HEK293T (cell line): Measurements from ENCODE around the gene SUCLA2.

Experiments used
- CTCF ChIA-PET: fragments of 350-600 bp; formaldehyde crosslinking; extraction: SDS; loops from one replicate; lab custom pipeline; 2021; ENCODE audit warnings: antibody characterized with exemption, inconsistent platforms; lab: Yijun Ruan, JAX
- POLR2A ChIA-PET: fragments of 350-600 bp; formaldehyde crosslinking; extraction: SDS; loops from one replicate; lab custom pipeline; 2020; ENCODE audit warnings: antibody characterized with exemption, inconsistent platforms; lab: Yijun Ruan, JAX
- DNase-seq: peaks from one replicate; pipeline ENCODE4 v3.0.0; 2012; ENCODE audit warnings: mixed read lengths; ENCODE audit errors: extremely low spot score
- ARNT ChIP-seq: fragments of 450-650 bp; IDR thresholded peaks from 2 replicates; pipeline ENCODE4 v1.6.1; 2017; ENCODE audit warnings: mild to moderate bottlenecking
- BHLHE40 ChIP-seq: fragments of 450-650 bp; IDR thresholded peaks from 2 replicates; pipeline ENCODE4 v1.6.1; 2016; ENCODE audit warnings: mild to moderate bottlenecking, moderate library complexity, borderline replicate concordance
- CTBP1 ChIP-seq: fragments of 450-650 bp; IDR thresholded peaks from 2 replicates; pipeline ENCODE4 v1.6.1; 2016; ENCODE audit warnings: borderline replicate concordance
- ELF4 ChIP-seq: fragments of 450-650 bp; IDR thresholded peaks from 2 replicates; pipeline ENCODE4 v1.6.1; 2017; ENCODE audit warnings: antibody characterized with exemption
- FOXA1 ChIP-seq: fragments of 450-650 bp; IDR thresholded peaks from 2 replicates; pipeline ENCODE4 v1.6.1; 2016; ENCODE audit warnings: mild to moderate bottlenecking
- FOXK2 ChIP-seq: fragments of 450-650 bp; IDR thresholded peaks from 2 replicates; pipeline ENCODE4 v1.6.1; 2016; ENCODE audit warnings: mild to moderate bottlenecking
- FOXM1 ChIP-seq: fragments of 450-650 bp; IDR thresholded peaks from 2 replicates; pipeline ENCODE4 v1.6.1; 2017; ENCODE audit warnings: mild to moderate bottlenecking, borderline replicate concordance
- HDGF ChIP-seq: fragments of 450-650 bp; IDR thresholded peaks from 2 replicates; pipeline ENCODE4 v1.6.1; 2017; ENCODE audit warnings: antibody characterized with exemption, borderline replicate concordance
- L3MBTL2 ChIP-seq: fragments of 450-650 bp; conservative IDR thresholded peaks from 2 replicates; pipeline ENCODE4 v1.6.1; 2016; ENCODE audit warnings: mild to moderate bottlenecking
- LEF1 ChIP-seq: fragments of 450-650 bp; IDR thresholded peaks from 2 replicates; pipeline ENCODE4 v1.6.1; 2017; ENCODE audit warnings: mild to moderate bottlenecking, borderline replicate concordance
- NFRKB ChIP-seq: fragments of 450-650 bp; IDR thresholded peaks from 2 replicates; pipeline ENCODE4 v1.6.1; 2016; ENCODE audit warnings: mild to moderate bottlenecking, moderate library complexity
- PKNOX1 ChIP-seq: fragments of 450-650 bp; IDR thresholded peaks from 2 replicates; pipeline ENCODE4 v1.6.1; 2016
- SP1 ChIP-seq: fragments of 450-650 bp; IDR thresholded peaks from 2 replicates; pipeline ENCODE4 v1.6.1; 2017
- SUZ12 ChIP-seq: fragments of 450-650 bp; IDR thresholded peaks from 2 replicates; pipeline ENCODE4 v1.6.1; 2016; ENCODE audit warnings: mild to moderate bottlenecking
- TARDBP ChIP-seq: fragments of 450-650 bp; IDR thresholded peaks from 2 replicates; pipeline ENCODE4 v1.6.1; 2016
- ZNF384 ChIP-seq: fragments of 450-650 bp; IDR thresholded peaks from 2 replicates; pipeline ENCODE4 v1.6.1; 2016

SUCLA2 gene

DNA sequence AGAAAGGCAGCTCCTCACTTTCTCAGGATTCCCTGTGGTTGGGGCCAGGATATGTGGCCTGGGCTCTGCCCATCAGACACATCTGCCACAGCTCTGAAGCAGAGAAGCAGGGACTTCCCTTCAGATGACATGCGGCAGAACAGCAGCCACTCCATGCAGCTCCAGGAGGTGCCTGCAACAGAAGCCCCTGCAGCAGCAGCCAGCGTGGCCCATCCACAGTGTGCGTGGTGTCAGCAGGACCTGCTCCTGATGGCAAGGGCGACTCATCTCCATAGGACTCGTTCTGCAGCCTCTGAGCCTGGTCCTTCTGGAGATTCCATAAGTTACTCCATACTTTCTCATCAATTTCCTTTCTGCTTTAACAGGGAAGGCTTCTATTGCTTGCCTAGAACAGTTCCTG, 105.0 kb downstream of the SUCLA2 start:
- TF ChIP-seq SP1 (no peak), TARDBP (no peak), NFRKB (no peak), HDGF (no peak), CTBP1 (no peak), FOXK2 (no peak), FOXA1 (no peak), ELF4 (no peak), FOXM1 (no peak), ZNF384 (no peak), BHLHE40 (no peak), LEF1 (no peak), L3MBTL2 (no peak), PKNOX1 (no peak), ARNT (no peak), SUZ12 (no peak)
- DNase-seq, result no peak
- POLR2A ChIA-PET, result no interaction called here
- CTCF ChIA-PET, result no interaction called here

GRCh38 chr13:47893527-47893926, 107.5 kb downstream of the SUCLA2 start:
- TF ChIP-seq CTBP1 (no peak), HDGF (no peak), ZNF384 (no peak), LEF1 (no peak), FOXM1 (no peak), PKNOX1 (no peak)
- CTCF ChIA-PET, result no interaction called here
- DNase-seq, result no peak
- POLR2A ChIA-PET, result no interaction called here
